GM18868 (cell line): ENCODE data around the gene RAD51B.
"Not testable (repeated sequence)": the region's sequence is repeated elsewhere in the genome, so short reads cannot be mapped to it uniquely, and the experiment has no call there.

ENCODE experiments used
- ATAC-seq: cut with Tn5 transposase; IDR thresholded peaks from one replicate; pipeline ENCODE4 v1.9.1; 2021; ENCODE audit warnings: mild to moderate bottlenecking, moderate library complexity; ENCODE audit not compliant: unreplicated experiment

RAD51B gene

DNA sequence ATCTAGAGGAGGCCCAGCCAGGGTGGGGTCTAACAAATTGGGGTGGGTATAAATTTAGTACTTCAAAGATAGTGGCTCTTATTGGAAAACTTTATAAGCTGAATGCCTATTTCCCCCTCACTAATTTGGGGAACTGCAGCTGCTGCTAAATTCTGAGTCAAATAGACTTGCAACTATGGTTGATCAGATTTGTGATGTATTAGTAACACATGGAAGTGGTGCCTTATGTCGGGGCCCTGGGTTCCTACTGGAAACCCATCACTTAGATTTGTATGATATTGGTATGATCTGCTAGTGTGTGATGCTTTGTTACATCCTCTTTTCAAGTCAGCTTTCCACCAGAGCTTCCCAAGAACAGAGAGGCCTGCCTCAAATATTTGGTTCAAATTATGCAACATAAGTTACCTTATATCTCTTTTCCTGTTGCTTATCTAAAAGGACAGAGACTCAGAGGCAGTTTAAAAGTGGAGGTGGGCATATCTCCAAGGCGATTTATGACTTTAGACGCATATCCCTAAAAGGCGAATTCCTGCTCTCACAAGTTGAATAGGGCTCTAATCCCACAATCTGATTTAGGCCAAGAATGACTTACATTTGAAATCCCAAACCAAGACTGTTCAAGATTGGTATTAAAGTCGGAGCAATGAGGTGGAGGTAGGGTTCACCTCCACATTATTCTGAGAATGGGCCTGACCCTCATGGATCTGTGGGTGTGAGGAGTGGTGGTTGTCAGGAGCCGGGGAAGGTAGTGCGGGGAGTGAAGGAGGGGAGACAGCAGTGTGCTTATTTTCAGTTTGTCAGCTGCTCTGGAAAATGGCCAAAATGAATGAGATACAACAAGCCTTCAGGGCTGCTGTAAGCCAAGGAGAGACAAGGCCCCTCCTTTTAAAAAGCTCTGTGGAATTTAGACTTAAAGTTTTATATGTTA, 425.8 kb downstream of the RAD51B start:
- ATAC-seq, result no peak

- no peak for ATAC-seq
Measured at GRCh38 chr14:68246074-68246785, 426.7 kb downstream of the RAD51B start.

DNA sequence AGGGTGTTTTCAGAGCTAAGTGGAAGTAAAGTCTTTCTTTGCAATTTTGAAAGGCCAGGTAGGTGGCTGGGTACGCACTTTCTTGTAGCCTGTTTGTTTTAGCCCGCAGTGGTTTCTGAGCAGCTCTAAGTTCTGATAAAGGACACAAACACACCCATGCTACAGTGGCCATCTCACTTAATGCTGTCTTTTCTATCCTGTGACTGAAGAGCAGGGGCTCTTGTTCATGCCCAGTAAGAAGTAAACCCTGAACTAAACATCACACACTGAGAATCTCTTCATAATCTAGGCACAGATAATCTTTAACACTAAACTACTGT, 427.2 kb downstream of the RAD51B start:
- ATAC-seq, result no peak

DNA sequence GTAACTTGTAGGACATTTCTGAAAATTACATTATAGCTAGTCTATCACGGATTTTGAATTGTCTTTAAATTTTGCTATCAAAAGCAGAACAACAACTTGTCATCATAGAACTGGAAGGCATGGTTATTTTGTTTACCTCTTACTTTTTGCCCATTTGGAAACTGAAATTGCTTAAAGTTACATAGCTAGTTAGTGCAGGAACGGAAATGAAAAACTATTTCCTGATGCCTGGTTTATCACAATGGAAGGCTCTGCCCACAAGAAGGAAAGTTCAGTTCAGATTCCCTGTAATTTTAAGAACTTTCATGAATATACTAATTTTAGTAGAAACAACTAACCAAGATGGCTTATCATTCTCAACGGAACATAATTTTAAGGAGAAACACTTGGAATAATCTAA, 427.7 kb downstream of the RAD51B start:
- no peak for ATAC-seq

DNA sequence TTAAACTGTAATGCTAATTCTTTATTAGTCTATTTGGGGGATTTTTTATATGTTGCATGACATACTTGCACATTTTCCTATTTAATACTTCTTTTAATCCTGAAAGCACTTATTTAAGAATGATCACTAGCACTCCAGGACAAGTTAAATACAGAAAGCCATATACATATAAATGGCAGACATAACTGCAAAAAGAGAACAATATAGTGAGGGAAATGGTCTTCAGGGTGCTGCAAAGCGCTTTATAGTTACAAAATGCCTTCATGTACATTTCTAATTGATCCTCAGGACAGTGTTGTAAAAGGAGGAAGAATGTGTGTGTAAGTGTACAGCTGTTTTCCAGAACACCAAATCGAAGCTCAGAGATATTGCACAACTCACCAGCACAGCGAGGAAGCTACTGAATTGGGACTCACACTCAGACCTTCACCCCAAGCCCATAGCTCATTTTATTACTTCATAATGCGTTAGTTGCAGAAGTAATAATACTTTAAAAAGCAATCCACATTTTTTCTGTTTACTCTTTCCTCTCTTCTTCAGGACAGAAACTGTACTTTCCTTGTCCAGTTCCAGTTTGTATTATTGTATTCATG, 428.2 kb downstream of the RAD51B start:
- no peak for ATAC-seq

DNA sequence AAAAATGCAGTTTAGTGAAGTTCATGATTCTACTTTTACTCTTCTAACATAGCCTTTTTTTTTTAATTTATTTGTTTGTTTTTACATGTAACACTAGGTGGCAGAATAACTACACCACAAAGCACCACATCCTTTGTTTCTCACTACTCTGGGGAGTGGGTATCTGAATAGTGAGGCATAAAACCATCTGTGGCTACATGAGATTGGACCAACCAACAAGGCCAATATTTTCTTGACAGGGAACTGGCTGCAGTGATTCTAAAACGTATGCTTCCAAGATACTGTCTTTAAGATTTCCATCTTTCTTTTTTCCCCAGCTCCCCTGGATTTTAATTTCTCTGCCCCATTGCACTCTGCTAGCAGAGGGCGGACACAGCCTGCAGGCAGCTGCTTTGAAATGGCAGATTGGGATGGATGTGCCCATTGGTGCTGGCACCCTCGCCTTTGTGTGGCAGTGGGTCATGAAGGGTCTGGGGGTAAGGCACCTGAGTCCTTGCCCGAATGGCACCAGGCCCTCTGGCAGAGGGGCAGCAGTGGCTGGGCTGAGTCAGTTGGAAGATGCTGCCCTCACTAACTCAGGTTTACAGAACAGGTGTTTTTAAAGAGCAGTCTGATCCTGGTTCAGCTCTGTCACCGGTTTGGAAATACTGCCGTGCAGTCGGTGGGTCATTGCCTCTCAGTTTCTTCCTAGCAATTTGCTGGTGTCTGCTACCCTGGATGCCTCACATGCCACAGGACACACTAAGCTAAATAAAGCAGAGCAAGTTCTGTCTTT, 429.1 kb downstream of the RAD51B start:
- ATAC-seq, result peak; percentile 48

GRCh38 chr14:68249661-68250451, 430.3 kb downstream of the RAD51B start:
- ATAC-seq, result no peak

GRCh38 chr14:68250927-68251768, 431.6 kb downstream of the RAD51B start:
- ATAC-seq, result no peak

GRCh38 chr14:68251769-68252100, 432.2 kb downstream of the RAD51B start:
- no peak for ATAC-seq

DNA sequence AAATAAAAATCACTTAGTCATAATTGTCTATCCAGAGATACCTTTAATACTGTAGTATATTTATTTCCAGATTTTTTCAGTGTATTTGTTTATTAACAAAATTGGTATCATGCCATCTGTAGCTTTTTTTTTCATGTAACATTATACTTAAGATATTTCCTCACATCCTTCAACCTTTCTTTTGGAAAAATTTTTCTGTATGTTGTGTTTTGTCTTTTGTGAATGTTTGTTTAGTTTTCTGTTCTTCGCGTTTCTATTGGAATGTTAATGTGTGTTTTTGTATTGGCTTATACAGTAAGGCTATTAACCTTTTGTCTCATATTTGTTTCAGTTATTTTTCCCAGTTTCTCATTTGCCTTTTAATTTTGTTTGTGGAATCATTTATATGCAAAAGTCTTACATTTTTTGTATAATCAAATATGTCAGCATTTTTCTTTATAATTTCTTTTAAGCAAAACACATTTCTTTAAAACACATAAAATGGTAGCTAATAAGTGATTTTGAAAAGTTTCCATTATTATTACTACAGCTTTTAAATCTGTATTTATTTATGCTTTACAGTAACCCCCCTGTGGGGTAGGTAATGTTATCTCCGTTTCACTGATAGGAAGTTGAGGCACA, 433.7 kb downstream of the RAD51B start:
- no peak for ATAC-seq

DNA sequence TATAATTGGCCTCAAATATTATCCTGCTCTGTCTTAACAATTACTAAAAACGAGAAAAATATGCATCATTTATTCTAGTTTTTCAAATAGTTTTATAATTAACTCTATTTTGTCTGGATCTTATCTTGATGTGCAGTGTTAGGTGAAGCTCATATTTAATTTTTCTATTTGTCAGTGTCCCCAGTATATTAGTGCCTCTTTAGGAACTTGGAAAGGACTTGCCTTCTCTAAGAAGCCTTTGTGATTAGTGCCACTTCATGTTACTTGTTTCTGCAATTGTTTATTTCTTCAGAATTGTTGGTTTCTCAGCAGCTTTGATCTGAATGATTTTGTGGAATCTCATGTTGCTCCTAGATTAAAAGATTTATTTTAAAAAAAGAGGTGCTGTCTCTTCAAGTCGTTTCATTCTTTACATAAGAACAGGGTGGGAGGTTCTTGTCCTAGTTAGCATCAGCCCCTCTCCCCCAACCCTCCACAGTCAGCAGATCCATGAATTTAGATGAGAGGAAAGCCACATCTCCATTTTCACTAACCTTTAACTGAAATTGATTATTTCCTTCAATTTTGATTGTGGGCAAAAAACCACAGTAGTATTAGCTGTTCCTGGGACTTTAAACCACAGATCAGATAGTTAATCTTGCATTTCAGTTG, 434.4 kb downstream of the RAD51B start:
- no peak for ATAC-seq

- ATAC-seq, result no peak
Measured at GRCh38 chr14:68254669-68255527, 435.3 kb downstream of the RAD51B start.

- no peak for ATAC-seq
Measured at GRCh38 chr14:68255693-68256178, 436.2 kb downstream of the RAD51B start.

GRCh38 chr14:68257969-68258368, 438.4 kb downstream of the RAD51B start:
- ATAC-seq, result no peak

DNA sequence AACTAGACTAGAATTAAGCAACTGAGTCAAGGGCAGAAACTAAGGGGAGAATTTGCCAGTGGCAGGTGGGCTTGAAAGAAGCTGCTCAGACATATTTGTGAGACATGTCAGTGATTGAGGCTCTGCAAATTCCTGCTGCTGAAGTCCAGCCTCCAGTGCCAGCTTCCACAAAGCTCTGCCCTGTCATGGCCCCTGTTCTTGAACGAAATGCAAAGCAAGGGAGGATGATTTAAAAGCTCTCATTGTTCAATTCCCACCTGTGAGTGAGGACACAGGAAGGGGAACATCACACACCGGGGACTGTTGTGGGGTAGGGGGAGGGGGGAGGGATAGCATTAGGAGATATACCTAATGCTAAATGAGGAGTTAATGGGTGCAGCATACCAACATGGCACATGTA, 439.4 kb downstream of the RAD51B start:
- not testable (repeated sequence) for ATAC-seq

GRCh38 chr14:68260121-68260520, 440.5 kb downstream of the RAD51B start:
- ATAC-seq, result no peak

DNA sequence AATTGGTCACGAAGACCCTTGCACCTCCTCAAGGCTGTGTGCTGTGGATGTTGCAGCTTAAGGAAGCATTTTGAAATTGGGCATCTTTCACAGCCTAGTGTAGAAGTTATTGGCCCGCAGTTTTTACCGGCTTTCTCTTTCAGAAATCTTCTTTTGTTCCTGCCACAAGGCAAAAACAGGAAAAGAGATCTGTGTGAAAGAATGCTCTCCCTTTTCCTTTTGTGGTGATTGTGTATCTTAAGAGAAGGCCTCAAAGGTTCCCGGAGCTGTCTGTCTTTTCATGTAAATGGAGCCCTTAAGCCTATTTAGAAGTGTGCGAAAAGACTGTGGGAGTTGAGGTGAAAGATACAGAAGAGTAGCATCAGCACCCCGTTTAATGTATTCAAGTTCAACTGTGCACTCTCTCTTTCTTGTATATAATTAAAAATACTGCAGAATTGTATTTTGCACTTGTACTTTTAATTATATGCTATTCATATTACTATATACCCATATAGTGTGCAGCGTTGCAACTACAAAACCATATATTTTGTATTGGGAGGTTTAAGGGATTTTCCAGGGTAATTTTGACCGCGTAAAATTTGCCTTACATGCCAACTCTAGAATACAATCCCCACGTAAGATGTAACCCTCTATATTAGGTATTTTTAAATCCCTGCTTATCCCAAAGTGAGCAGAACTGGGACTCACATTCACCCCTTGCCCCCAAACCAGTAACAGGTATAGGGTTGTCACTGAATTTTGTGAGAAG, 441.7 kb downstream of the RAD51B start:
- ATAC-seq, result no peak
